LNCaP clone FGC (cell line): ENCODE measurements around the gene FXYD6.

Experiments
- DNase-seq: peaks from one replicate; pipeline ENCODE4 v3.0.0-alpha.2; 2011; ENCODE audit warnings: low read depth
- H3K4me3 ChIP-seq: 2 replicates; pipeline ENCODE4 v1.5.1; 2011; ENCODE audit warnings: mild to moderate bottlenecking, low read depth, low read length, control low read depth
- CTCF ChIP-seq: IDR thresholded peaks from 2 replicates; pipeline ENCODE4 v1.5.1; 2012; ENCODE audit warnings: mild to moderate bottlenecking; ENCODE audit not compliant: control insufficient read depth, insufficient read depth; ENCODE audit errors: extremely low read depth

The FXYD6 gene

GRCh38 chr11:117887431-117888138, 11.1 kb upstream of the FXYD6 start:
- TF ChIP-seq CTCF = no peak
- H3K4me3 ChIP-seq = no peak overlapping the region
- DNase-seq = no peak

- TF ChIP-seq CTCF = no peak
- no peak for DNase-seq
- no peak overlapping the region for H3K4me3 ChIP-seq
Measured at GRCh38 chr11:117885777-117886176, 9.3 kb upstream of the FXYD6 start.

- no peak for TF ChIP-seq CTCF
- DNase-seq = no peak
- no peak overlapping the region for H3K4me3 ChIP-seq
Measured at GRCh38 chr11:117884994-117885393, 8.5 kb upstream of the FXYD6 start.

- no peak for DNase-seq
- no peak for TF ChIP-seq CTCF
- H3K4me3 ChIP-seq = no peak overlapping the region
Measured at GRCh38 chr11:117883063-117883462, 6.6 kb upstream of the FXYD6 start.

- no peak for DNase-seq
- no peak overlapping the region for H3K4me3 ChIP-seq
- TF ChIP-seq CTCF = no peak
Measured at GRCh38 chr11:117882311-117882905, 6.0 kb upstream of the FXYD6 start.

GRCh38 chr11:117881217-117881616, 4.8 kb upstream of the FXYD6 start:
- no peak for DNase-seq
- TF ChIP-seq CTCF = no peak

More at GRCh38 chr11:117881217-117881616, 4.8 kb upstream of the FXYD6 start:
- no peak overlapping the region for H3K4me3 ChIP-seq
